HG02610 (cell line): ENCODE data around the gene C2orf92.
A peak's percentile ranks its signal among the peaks of the same experiment; 100 is the strongest.
"Not testable (repeated sequence)": the region's sequence is repeated elsewhere in the genome, so short reads cannot be mapped to it uniquely, and the experiment has no call there.

Source experiments
- ATAC-seq: cut with Tn5 transposase; IDR thresholded peaks from one replicate; pipeline ENCODE4 v1.9.1; 2021; ENCODE audit warnings: mild to moderate bottlenecking, moderate library complexity; ENCODE audit not compliant: unreplicated experiment

The C2orf92 gene

DNA sequence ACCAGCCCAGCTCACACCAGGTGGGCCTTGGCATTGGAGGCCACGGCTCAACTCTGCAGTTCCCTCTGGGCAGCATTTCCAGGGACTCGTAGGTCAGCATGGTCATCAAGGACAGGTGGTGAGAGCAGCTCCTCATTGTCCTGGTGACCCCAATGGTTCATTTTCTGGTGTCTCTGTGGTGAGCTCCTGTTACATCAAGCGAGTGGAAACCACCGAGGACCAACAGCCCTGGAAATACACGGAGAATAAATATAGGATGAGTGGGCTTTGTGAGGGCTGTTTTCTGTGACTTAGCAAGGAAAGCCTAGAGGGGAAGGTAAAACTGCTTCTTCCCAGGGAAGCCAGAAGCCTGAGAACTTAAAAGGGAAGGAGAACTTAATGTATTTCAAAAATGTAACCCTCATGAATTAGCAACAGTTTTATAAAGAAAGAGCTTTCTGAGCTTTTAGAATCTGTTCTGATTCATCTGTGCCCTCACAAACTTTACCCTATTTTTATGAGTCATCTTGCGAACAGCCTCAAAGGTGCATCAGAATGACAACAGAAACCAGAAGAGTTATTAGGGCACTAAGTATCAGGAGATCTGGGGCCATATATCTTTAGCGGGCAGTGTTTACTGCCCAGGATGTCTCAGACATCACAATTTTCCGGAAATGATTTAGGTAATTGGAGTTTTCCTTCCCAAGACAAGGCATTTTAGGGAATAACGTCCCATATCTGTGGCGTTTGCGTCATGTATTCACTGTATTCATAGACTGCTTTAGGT is 18.7 kb downstream of the C2orf92 start:
- peak; percentile 85 for ATAC-seq

DNA sequence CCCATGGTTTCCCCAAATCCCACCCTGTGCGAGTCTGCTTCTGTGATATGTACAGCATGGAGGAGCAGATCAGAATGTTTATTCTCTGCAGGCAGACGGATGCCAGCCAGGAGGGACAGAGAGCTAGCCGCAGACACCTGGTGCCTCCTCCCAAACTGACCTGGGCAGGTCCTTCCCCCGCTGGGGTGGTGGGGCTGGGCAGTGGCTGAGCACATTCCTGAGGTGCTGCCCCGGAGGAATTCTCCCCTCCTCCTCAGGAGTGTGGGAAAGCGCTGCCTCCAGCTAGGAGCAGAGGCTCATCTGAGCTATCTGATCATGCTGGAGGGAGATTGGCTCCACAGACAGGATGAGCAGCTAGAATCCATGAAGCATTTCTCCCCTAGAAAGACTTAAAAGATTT is 21.7 kb downstream of the C2orf92 start:
- ATAC-seq = no peak

DNA sequence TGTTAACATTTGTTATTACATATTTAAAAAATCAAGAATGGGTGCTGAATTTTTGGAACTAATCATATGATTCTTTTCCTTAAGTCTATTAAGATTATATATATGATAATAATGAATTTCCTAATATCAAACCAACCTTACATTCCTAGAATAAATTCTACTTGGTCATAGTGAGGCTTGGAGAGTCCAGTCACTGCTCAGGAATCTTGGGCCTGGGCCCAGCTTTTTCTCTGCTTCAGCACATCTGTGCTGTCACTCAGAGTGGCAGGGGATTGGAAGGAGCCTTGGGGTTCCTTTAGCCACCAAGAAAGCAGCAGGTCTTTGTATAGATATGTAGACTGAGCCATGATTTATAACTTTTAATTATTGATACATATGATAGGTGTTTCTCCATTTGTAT is 24.0 kb downstream of the C2orf92 start:
- ATAC-seq = no peak

DNA sequence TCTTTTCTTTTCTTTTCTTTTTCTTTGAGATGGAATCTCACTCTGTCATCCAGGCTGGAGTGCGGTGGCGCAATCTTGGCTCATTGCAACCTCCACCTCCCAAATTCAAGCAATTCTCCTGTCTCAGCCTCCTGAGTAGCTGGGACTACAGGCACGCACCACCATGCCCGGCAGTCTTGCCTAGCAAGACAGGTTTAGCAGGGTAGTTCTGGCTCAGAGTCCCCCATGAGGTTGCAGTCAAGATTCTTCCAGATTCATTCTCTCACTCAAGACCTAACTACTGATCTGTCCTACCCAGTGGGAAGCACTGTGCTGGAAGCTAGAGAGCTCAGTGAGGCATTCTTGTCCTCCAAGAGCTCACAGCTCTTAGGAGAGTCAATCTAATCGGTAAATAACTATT is 26.2 kb downstream of the C2orf92 start:
- no peak for ATAC-seq

DNA sequence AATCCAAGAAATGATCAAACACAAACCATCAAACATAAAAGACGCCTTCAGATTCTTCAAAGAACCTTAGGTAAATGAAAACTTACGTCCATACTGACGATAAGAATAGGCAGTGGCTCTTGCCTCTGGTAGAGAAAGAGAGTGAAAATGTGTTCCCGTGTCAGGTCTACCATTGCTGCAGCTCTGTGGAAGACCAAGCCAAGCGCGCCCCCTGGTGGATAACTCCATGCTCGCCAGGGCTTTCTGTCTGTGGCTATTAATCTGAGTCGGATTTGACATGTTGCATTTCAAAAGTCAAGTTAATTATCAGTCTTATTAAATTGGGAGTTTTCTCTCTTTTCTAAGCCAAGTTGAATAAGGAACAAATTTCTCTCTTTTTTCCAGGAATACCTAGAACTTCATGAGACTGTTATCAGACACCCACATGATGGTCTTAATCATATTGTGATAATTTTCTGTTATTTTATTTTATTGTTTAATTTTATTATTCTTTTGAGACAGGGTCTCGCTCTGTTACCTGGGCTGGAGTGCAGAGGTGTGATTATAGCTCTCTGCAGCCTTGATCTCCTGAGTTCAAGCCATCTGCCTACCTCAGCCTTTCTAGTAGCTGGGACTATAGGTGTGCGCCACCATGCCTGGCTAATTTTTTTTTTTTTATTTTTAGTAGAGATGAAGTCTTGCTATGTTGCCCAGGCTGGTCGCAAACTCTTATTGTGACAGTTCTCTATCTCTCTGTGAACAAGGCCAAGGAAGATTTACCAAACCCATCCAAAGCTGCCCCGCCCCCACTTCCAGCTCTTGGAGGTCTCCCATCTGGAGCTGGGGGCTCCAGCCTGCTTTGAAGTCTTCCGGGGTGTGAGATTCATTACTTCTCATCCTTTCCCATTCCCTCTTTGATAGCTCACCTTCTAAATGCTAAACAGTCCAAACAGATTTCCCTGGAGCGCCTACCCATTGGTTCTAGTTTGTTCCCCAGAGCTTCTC is 28.0 kb downstream of the C2orf92 start:
- peak; percentile 70 for ATAC-seq

DNA sequence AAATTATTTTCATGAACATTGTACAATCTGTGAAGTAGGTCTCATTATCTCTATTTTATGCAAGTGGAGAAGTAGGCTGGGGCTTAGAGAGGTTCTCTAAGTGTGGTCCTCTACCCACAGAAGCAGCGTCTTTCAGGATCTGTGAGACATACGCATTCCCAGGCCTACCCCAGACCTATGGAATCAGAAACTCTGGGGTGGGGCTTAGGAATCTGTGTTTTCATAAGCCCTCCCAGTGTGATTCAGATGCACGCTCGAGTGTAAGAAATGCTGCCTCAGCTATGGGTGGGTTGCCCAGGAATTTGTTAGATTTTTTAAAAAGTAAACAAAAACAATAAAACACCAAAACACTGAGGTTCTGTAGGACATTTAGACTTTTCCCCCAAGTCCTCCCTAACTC is 29.0 kb downstream of the C2orf92 start:
- ATAC-seq = no peak

DNA sequence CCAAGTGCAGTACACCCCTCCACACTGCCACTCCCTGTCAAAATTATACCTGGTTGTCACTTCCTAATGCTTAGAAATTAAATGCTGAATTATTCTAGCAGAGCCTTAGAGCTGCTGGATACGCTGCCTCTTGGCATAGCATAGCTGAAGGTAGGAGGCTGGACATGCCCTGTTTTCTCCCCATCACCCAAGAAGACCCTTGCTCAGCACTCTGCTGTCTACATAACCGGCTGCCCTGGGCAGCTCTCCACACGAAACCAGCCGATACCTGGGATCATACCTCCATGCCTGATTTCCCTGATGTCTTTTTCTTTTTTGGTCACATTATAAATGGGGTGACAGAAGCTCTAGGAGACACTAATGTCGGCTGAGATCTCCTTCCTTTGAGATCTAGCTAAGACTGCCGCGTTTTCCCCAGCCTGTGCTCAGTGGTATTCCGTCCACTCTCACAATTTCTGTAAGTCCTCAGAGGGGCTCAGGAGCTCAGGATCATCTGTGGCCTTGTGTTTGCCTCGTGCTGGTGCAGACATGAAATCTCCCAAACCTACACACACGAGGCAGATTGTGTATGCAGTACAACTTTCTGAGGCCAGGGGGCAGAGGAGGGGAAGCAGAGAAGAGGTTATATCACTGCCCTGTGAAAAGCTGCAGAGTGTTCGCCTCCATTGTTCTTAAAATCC is 30.4 kb downstream of the C2orf92 start:
- peak; percentile 43 for ATAC-seq

DNA sequence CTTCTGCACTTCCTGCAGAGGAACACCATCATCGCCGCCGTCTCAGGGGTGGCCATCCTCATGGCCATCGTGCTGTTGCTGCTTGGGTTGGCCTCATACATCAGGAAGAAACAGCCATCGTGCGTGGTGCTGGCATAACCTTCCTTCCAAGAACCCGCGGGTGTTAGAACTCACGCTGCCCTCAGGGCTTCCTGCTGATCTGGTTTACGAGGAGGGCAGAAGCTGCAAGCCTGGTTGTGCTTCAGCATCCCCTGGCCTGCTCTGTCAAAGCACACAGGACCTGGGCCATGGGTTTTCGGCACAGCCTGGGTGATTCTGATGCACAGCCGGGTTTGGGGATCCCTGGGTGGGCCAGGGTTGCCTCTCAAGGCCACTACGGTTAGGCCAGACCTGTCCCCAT is 31.7 kb downstream of the C2orf92 start:
- no peak for ATAC-seq

DNA sequence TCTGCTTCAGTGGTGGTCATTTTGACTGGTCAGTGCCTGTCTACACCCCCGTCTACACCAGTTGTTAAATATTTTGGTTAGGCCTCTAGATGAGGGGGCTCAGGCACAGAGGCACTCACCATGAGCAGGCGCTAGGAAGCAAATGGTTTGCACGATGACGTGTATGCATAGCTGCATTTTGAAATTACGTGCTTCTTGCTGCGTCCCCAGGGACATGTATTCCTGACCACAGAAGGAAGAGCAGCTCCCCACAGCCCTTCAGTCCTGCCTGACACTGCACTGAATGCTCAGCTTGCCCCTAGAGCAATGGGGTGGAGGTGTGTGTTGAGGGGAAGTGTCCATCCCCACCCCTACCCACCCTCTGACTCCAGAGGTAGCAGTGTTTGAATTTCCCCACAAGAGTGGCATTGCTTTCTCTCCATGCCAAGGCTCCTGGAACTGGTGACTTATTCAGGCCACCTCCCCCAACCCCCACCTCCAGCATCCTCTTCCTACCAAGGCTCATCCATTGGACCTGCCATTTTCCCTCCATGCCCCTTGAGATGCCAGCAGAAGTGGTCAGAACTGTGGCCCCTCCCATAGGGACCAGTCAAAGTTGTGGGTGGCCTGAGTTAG is 32.4 kb downstream of the C2orf92 start:
- ATAC-seq = no peak

DNA sequence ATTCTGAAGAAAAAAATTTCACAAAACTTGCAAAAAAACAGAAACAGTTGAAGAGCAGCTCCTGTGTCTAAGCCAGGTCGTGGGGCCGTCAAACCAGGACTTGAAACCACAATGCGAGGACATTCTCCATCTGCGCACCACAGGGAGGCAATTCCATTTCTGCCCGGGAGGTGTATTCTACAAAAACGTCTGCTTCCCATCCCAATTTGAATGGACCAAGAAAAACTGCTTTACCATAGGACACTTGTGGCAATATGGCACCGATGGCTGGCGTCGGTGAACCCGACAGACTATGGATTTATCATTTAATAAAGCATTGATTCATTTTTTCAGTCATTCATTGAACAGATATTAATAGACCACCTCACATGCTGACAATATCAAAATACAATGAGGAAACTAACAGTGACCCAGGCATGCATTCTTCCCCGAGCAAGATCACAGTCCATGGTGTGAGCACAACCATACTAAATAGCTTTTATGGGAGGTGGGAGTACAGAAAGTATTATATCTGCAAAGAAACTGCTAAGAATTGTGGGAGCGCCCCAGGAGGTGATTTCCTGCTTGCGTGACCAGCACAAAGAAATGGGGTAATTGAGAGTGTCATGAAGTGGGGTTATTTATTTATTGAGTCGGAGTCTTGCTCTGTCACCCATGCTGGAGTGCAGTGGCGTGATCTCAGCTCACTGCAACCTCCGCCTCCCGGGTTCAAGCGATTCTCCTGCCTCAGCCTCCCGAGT is 33.4 kb downstream of the C2orf92 start:
- no peak for ATAC-seq

DNA sequence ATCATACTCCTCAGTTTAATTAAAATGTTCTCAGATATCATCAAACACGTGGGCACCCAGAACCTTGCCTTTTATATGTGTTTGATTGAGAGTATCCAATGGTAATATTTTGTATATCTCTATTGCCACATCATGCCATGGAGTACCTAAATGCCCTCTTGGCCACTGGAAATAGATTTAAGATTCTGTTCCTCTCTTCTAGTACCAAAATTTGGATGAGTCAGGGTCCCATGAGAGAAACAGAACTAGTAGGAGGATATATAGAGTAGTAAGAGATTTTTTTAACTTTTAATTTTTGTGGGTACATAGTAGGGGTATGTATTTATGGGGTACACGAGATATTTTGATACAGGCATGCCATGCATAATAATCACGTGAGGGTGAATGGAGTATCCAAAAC is 34.2 kb downstream of the C2orf92 start:
- no peak for ATAC-seq

DNA sequence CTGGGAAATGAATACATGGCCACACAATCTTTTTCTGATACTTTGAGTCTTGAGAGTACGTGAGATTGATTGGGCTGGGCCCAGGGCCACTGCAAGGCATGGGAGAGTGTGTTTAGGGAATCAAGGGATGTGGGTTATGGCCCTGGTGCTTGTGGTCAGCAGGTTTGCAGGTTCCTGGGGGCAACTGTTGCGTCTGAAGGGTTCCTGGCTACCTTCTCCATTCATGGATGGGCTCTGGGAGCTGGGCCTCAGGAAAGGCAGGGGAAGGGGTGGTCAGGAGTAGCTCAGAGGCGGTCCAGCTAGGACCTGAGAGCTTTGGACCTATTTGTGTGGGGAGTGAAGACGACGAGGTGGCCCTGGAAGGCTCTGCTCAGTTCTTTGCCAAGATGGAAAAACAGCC is 35.5 kb downstream of the C2orf92 start:
- no peak for ATAC-seq

DNA sequence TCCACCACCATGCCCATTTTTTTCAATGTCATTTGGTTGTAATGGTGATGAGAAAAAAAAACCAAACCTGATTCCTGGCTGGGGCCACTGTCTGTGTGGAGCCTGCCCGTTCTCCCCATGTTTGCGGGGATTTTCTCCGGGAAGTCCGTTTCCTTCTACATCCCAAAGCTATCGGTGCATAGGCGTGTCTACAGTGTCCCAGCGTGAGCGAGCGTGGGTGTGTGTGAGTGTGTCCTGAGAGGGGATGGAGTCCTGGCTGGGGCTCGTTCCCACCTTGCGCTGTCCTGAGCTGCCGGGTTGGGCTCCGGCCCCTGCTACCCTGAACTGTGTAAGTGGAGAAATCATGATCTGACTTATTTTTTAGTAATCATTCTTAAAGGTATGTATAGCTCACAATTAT is 36.6 kb downstream of the C2orf92 start:
- no peak for ATAC-seq

DNA sequence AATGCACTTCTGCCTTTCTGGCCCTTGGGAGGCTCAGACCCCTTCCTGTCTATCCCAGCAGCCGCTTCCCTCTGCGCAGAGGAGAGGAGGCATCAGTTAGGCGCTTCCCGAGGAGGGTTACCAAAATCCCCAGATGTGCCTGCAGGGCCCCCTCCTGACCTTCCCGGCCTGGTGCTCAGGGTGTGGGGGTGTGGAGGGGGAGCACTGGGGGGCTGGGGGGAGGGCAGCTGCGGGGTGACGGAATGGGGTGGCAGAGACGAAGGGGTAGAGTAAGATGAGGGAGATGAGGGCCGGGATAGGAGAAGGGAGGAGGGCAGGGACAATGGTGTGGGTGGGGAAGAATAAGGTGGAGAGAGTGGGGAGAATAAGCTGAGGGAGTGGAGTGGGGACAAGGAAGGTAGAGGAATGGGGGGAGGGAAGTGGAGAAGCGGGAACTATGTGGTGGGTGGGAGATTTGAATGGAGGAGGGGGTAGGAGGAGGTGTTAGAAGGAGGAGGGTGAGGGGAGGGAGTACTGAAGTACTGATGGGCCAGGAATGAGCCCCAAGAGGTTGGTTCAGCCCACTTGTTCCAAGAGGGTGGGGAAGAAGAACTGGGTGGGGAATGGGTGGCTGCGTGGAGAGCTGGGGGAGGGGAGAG is 37.3 kb downstream of the C2orf92 start:
- ATAC-seq = no peak

DNA sequence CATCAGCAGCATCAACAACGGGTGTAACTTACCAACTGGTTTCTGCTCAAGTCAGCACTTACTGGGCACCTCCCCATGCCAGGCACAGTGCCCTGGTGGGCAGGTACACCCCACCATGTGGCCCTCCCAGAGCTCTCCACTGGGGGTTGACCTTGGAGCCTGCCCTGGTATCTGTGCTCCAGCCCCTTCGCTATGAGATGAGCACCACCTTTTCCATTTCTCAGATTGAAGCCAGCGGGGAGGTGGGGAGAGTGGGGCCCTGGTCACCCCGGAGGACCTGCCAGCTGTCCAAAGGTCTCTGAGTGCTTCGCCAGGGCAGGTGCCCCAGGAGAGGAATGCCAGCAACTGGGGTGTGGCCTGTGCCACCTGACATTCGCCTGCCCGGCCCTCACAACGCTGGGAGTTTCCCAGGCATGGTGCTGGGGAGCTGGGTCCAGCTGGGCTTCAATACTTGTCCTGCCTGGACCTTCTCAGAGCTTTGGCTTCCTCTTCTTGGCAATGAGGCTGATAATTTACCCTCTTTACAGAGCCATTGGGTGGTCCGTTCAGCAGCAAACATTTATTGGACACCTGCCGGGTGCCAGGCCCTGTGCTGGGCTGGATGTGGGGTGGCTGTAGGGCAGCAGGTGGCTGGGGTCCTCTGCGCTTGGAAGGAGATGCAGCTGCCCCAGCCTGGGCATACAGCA is 38.0 kb downstream of the C2orf92 start:
- ATAC-seq = no peak

DNA sequence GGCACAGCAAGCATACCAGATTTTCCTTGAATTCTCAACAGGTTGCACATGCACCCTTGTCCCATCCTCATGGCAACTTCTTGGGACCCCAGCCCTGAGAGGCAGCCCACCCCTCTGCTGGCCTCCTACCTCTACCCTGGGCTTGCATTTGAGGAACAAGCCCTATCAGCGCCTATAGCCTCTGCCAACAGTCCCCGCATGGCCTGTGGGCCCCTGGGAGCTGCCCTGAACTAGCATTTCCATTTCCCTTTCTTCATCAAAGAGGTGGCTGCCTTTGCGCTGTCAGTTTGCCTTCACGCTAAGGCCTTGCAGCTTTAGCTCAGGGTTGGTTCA is 38.5 kb downstream of the C2orf92 start:
- ATAC-seq = no peak

DNA sequence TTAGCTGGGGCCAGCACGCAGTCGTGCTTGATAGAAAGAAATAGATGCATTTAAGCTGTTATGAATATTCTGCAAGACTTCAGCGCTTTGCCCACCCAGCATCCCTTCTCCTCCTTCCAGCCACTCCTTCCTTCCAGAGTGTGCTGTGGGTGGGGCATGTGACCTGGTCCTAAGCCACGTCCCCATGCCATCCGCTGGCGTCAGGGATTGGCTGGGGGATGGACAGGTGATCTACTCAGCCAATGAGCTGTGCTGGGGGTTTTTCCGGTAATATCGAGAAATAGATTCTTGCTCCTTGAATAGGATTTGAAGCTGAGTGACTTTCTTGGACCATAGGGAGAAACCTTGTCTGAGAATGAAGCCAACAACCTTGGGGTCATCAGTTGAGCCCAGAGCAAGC is 39.1 kb downstream of the C2orf92 start:
- no peak for ATAC-seq

DNA sequence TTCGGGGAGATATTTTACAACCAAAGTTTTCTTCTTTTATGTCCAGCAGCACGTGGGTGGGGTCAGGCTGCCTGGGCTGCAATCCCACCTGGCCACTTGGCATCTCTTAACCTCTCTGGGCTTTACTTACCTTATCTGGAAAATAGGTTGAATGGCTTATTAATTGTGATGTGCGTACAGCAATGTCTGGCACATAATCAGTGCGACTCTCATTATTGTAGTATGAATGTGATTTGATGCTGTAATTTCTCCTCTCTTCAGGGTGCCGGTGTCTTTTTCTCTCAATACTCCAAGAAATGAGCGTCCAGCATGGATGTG is 41.8 kb downstream of the C2orf92 start:
- ATAC-seq = no peak

DNA sequence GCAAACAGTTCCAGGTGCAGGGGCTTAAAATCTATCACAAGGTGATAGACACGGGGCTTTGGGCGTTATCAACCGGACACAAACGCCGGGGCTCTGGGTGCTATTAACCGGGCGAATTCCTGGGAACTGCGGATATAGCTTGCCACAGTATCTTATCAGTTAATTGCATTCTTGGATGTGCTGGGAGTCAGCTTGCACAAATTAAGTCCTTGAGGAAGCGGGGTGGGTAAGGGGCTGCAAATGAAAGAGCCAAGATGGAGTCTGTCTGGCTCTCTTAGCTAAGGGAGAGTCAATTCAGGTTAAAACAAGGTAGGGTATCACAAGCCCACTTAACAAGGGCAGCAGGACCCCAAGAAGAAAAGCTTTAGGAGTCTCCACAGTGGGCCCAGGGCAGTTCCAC is 42.7 kb downstream of the C2orf92 start:
- ATAC-seq = not testable (repeated sequence)
